NB4 (cell line): ENCODE measurements around the gene TMEM178B.
"Not testable (repeated sequence)": the region's sequence is repeated elsewhere in the genome, so short reads cannot be mapped to it uniquely, and the experiment has no call there.

ENCODE experiments used
- DNase-seq: peaks from one replicate; pipeline ENCODE4 v3.0.0; 2010; ENCODE audit warnings: low read depth
- H3K4me3 ChIP-seq: one replicate; pipeline ENCODE4 v1.5.1; 2011; ENCODE audit warnings: mild to moderate bottlenecking, low read depth, low read length, moderate library complexity
- MYC ChIP-seq: IDR thresholded peaks from 2 replicates; pipeline ENCODE4 v1.6.1; 2011; ENCODE audit warnings: low read depth, low read length
- POLR2A ChIP-seq: IDR thresholded peaks from 2 replicates; pipeline ENCODE4 v1.6.1; 2011; ENCODE audit warnings: mild to moderate bottlenecking; ENCODE audit not compliant: insufficient read length; ENCODE audit errors: extremely low read depth
- TF ChIP-seq, protein P1 (sequence below): IDR thresholded peaks from 2 replicates; pipeline ENCODE4 v1.6.1; 2011; ENCODE audit warnings: low read depth, low read length
- TF ChIP-seq, protein P2 (sequence below): IDR thresholded peaks from one replicate; pipeline ENCODE4 v1.5.1; 2012; ENCODE audit warnings: low read depth, low read length

The TMEM178B gene

DNA sequence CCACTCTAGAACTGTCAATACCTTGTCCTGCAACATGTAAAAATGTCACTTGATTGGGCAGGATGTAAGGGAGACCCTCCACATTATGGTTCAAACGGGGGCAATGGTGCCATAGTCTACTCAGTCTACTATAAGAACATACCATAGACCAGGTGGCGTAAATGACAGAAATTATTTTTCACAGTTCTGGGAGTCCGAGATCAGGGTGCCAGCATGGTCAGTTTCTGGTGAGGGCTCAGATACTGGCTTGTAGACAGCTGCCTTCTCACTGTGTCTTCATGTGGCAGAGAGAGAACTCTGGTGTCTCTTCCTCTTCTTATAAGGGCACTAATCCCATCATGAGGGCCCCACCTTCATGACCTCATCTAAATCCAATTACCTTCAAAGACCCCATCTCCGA, 18.7 kb upstream of the TMEM178B start:
- TF ChIP-seq, protein P1, sequence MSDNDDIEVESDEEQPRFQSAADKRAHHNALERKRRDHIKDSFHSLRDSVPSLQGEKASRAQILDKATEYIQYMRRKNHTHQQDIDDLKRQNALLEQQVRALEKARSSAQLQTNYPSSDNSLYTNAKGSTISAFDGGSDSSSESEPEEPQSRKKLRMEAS: no peak
- TF ChIP-seq, protein P2, sequence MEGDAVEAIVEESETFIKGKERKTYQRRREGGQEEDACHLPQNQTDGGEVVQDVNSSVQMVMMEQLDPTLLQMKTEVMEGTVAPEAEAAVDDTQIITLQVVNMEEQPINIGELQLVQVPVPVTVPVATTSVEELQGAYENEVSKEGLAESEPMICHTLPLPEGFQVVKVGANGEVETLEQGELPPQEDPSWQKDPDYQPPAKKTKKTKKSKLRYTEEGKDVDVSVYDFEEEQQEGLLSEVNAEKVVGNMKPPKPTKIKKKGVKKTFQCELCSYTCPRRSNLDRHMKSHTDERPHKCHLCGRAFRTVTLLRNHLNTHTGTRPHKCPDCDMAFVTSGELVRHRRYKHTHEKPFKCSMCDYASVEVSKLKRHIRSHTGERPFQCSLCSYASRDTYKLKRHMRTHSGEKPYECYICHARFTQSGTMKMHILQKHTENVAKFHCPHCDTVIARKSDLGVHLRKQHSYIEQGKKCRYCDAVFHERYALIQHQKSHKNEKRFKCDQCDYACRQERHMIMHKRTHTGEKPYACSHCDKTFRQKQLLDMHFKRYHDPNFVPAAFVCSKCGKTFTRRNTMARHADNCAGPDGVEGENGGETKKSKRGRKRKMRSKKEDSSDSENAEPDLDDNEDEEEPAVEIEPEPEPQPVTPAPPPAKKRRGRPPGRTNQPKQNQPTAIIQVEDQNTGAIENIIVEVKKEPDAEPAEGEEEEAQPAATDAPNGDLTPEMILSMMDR: no peak
- no peak for TF ChIP-seq MYC
- no peak for TF ChIP-seq POLR2A
- no peak for DNase-seq

DNA sequence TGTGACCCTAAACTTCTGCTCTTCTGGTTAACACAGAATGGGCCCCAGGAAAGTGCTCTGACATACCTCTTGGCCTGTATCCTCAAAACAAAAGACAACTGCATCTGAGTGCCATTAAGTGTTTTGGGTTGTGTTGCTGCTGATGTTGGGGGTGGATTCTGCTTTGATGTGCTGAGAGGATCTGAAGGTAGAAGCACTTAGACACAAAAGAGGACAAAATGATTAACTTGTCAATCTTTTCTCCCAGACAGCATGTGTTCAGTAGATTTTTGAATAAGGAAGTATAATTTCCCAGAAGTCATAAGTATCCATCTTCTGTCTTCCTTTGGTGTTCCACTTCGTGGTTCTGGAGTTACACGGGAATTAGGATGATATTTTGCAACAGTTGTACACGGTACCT, 16.1 kb upstream of the TMEM178B start:
- no peak overlapping the region for H3K4me3 ChIP-seq
- TF ChIP-seq MYC: no peak
- no peak for TF ChIP-seq POLR2A
- TF ChIP-seq, protein P1: no peak
- TF ChIP-seq, protein P2: no peak
- DNase-seq: no peak

More for the DNA sequence above, 18.7 kb upstream of the TMEM178B start:
- H3K4me3 ChIP-seq: no peak overlapping the region

DNA sequence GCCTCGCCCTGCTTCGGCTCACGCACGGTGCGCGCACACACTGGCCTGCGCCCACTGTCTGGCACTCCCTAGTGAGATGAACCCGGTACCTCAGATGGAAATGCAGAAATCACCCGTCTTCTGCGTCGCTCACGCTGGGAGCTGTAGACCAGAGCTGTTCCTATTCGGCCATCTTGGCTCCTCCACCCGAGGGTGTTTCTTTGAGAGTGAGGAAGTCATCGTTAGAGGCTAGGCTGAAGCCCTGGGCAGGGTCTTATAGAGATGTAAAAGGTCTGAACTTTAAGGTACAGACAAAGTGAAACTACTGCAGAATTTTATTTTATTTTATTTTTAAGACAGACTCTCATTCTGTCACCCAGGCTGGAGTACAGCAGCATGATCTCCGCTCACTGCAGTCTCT, 6.0 kb upstream of the TMEM178B start:
- DNase-seq: not testable (repeated sequence)

DNA sequence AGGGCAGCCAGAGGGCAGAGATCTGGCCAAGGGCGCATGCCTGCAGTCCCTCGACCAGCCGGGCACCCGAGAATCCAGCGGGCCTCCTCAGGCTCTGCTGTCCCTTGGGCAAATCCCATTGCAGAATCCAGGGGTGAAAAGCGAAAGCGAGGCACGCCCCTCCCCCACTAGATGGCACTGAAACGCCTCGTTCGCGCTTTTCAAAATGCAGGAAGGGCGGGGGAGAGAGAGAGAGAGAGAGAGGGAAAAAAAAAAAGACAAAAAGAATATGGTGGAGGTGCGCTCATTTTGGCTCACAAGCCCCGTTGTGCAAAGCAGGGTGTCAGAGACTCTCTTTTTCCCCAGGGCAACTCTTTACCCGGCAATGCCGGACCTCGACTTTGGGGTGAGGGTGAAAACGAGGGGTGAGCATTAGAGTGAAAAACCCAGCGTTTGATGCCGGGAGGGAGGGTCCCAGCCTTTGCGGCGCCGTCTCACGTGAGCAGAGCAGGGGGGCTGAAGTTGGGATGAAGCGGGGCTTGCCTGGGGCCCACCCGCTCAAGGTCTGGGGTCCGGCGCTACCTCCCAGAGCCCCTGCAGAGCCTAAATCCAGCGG, 2.5 kb upstream of the TMEM178B start:
- TF ChIP-seq, protein P2: peak; percentile 34
- TF ChIP-seq, protein P1: no peak
- H3K4me3 ChIP-seq: no peak overlapping the region
- DNase-seq: peak; percentile 58

More for the DNA sequence above, 6.0 kb upstream of the TMEM178B start:
- not testable (repeated sequence) for H3K4me3 ChIP-seq

DNA sequence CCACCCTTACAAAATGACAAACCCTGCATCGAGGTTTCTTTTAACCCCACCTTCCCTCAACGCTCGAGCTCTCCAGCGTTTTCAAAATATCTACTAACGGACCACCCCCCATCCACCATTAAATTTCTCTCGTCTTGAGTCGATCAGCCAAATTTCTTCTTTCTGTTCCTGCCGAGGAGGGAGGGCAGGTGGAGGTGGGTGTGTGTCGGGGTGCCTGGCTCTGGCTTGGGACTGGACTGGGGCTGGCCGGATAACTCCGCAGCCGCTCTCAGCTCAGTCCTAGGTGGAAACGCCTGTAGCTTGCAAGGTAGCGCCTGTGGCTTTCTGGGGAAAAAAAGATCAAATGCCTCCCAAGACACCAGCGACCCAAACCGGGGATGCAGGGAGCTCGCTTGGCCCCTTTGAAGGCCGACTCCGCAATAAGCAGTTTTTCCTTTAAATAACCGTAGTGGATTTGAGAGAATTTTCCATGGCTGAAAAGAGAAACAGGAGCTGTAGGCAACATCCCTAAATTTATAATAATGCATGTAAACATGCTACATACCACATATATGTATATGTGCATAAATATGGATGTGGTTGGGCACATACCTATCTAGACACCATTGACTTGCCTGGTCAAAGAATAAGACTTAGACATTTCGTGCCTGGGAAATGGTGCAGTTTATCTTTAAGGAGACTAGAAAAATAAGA, 1.9 kb upstream of the TMEM178B start:
- TF ChIP-seq, protein P1: no peak
- TF ChIP-seq, protein P2: no peak
- TF ChIP-seq POLR2A (no peak), MYC (no peak)
- H3K4me3 ChIP-seq: no peak overlapping the region
- no peak for DNase-seq

DNA sequence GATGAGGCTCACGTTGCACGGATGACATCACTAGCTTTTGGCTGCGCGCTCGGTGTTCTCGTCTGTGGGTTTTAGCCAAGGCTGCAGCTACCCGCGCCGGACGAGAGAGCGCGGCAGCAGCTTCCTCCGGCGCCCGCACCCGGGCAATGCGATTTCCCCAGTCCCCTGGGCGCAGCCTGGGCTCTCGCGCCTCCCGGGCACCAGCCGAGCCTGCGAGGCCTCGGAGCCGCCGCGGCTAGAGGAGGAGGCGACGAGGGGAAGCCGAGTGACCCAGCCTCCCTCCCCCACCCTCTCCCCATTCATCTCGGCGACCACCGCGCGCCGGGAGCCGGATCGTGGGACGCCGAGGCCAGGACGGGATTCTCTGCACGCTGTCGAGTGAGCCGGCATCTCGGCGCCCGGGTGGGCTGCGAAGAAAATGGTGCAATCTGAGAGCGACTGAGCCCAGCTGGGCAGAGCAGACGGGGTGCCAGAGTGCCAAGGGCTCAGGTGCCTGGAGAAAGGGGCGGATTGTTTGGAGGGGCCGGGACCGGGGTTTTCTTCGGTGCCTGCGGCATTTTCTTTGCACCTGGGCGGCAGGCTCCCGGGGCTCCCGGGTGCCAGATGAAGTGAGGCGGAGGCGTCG, 1.2 kb upstream of the TMEM178B start:
- H3K4me3 ChIP-seq: no peak overlapping the region
- peak; percentile 19 for DNase-seq
- TF ChIP-seq, protein P1: no peak
- TF ChIP-seq MYC (no peak), POLR2A (no peak)
- TF ChIP-seq, protein P2: no peak
